ENCODE results near the gene COL11A1. TPM values are rescaled to one million over a fixed set of nuclear protein-coding genes. Genes with fewer than 3 reads are reported as not detected.

COL11A1 gene
- total and polyA plus RNA-seq, 2 of the 4 experiments (the other 2 are of a cell fraction): 4.6 to 5.2 TPM

- Histone ChIP-seq H3K4me2 (ENCODE audit: low read depth, low read length) (no peak overlapping the region), H3K56ac (ENCODE audit: extremely low read depth, insufficient read depth, low read length) (no peak overlapping the region), H3K27ac (ENCODE audit: insufficient read depth, low read length) (no peak overlapping the region), H3K9ac (ENCODE audit: low read depth, low read length) (no peak overlapping the region), H3K23ac (ENCODE audit: low read depth, low read length) (no peak overlapping the region), H3K9me3 (ENCODE audit: control insufficient read depth, insufficient read depth, low read length) (no peaks in the 10 kb centered on the region), H3K9me1 (ENCODE audit: insufficient read depth, low read length) (no peaks in the 10 kb centered on the region), H4K20me1 (ENCODE audit: insufficient read depth, low read length) (no peaks in the 10 kb centered on the region), H2BK15ac (ENCODE audit: low read depth, low read length) (no peak overlapping the region), H4K8ac (ENCODE audit: low read depth in 2 of 2, low read length in 2 of 2) (no peak overlapping the region), H2BK120ac (ENCODE audit: low read depth, low read length) (no peak overlapping the region), H3K14ac (replicated peaks; ENCODE audit: low read depth, low read length) (no peak overlapping the region), H3K4me1 (ENCODE audit: control insufficient read depth, insufficient read depth, low read length) (no peaks in the 10 kb centered on the region), H3K27me3 (ENCODE audit: control insufficient read depth, insufficient read depth, low read length) (no peaks in the 10 kb centered on the region), H3K79me1 (ENCODE audit: low read depth in 1 of 2, low read length in 2 of 2) (no peaks in the 10 kb centered on the region), H2AK5ac (ENCODE audit: low read depth, low read length) (no peak overlapping the region), H3K36me3 (ENCODE audit: control insufficient read depth, insufficient read depth, low read length) (no peaks in the 10 kb centered on the region), H2AK9ac (replicated peaks; ENCODE audit: low read depth, low read length, poor library complexity) (no peak overlapping the region), H3K4ac (ENCODE audit: low read depth, low read length) (no peak overlapping the region), H2BK20ac (ENCODE audit: low read depth, low read length) (no peak overlapping the region), H4K5ac (ENCODE audit: low read depth, low read length) (no peak overlapping the region), H2AFZ (replicated peaks; ENCODE audit: low read length, poor library complexity) (no peak overlapping the region), H4K91ac (ENCODE audit: insufficient read depth, low read depth, low read length) (no peak overlapping the region), H2BK5ac (ENCODE audit: low read depth, low read length, poor library complexity, severe bottlenecking) (no peak overlapping the region), H3K18ac (ENCODE audit: low read depth, low read length) (no peak overlapping the region), H3K4me3 (ENCODE audit: insufficient read depth, low read depth, low read length) (no peak overlapping the region)
- ATAC-seq (ENCODE audit: low read depth): no peak
- peak; percentile 75 for DNase-seq
- 63% methylated on average over 6 of the region's 17 CpGs; no CpG with 5 or more reads in 1 of the 2 experiments for WGBS, 2 experiments (ENCODE audit: extremely low coverage in 2 of 2, insufficient read length in 1 of 2)
- dilution Hi-C loops (cut with HindIII; ENCODE audit: low sequenced_read_pairs, unreplicated experiment) (no loop called here), intact Hi-C loops (cut with micrococcal nuclease) (loop anchor here (1.0 to 10.0 kb wide), 3 partner anchors 418 to 1450 kb away; no protein-coding TSS in a partner anchor), in situ Hi-C loops (cut with MboI; ENCODE audit: low sequenced_read_pairs) (loop anchor here (25.0 kb wide), 1 partner anchor 408 kb away; no protein-coding TSS in a partner anchor)
- no TSS peak for BruUV-seq (replicated peaks)
- ChIA-PET POLR2A (ENCODE audit: unreplicated experiment) (no interaction called here), CTCF (interaction anchor here (0.5 to 1.2 kb wide), 8 partner anchors 10 to 597 kb away, joined by 3 to 4 read pairs (median 3); no protein-coding TSS in a partner anchor)
- no peak for TF ChIP-seq RCOR1 (IDR thresholded peaks at IDR 0.05; ENCODE audit: insufficient replicate concordance, low read length)
- TF ChIP-seq CTCF (conservative IDR thresholded peaks at IDR 0.05; ENCODE audit: low read depth, low read length): peak; percentile 69
- peak; percentile 80 for TF ChIP-seq RAD21 (IDR thresholded peaks at IDR 0.05; ENCODE audit: low read length)
- peak; percentile 73 for TF ChIP-seq SMC3 (IDR thresholded peaks at IDR 0.05; ENCODE audit: low read depth, low read length)
Measured at GRCh38 chr1:102970496-102971078, 137.7 kb downstream of the COL11A1 start.

Data from IMR-90 (cell line).